PC-3 (cell line): ENCODE measurements around the gene TAP1. TPM values are rescaled to one million over a fixed set of nuclear protein-coding genes. Genes with fewer than 3 reads are reported as not detected.

Experiments used
- ATAC-seq: fragments of 200-7000 bp; cut with Tn5 transposase; 2 replicates; pipeline ENCODE4 v1.9.1; 2020; ENCODE audit warnings: mild to moderate bottlenecking, moderate library complexity
- BruUV-seq: library from RNA; stranded (reverse); fragments of 400-500 nt; replicated peaks from 2 replicates; lab custom pipeline; 2021; lab: Mats Ljungman, UMichigan
- CTCF ChIA-PET: fragments of 300-600 bp; sonication (Branson Sonifier 250); formaldehyde crosslinking; loops from one replicate; lab custom pipeline; 2022; ENCODE audit warnings: antibody characterized with exemption; lab: Charles Lee
- POLR2A ChIA-PET: fragments of 300-600 bp; sonication (Branson Sonifier 250); formaldehyde crosslinking; loops from one replicate; lab custom pipeline; 2022; ENCODE audit warnings: antibody characterized with exemption; ENCODE audit not compliant: unreplicated experiment; lab: Charles Lee
- DNase-seq: peaks from one replicate; pipeline ENCODE4 v3.0.0-alpha.2; 2015
- H2AFZ ChIP-seq: fragments of 300-600 bp; sonication (generic); 2 replicates; pipeline ENCODE4 v1.6.0; 2016; ENCODE audit warnings: antibody characterized with exemption, low read length
- H3F3A ChIP-seq: fragments of 300-600 bp; sonication (generic); one replicate; pipeline ENCODE4 v1.6.0; 2017; ENCODE audit warnings: antibody characterized with exemption, low read length, control low read depth, mild to moderate bottlenecking; ENCODE audit not compliant: unreplicated experiment
- H3K27ac ChIP-seq: fragments of 300-600 bp; sonication (generic); 2 replicates; pipeline ENCODE4 v1.5.1; 2016; ENCODE audit warnings: mild to moderate bottlenecking, low read length
- H3K27me3 ChIP-seq: fragments of 300-600 bp; sonication (generic); 2 replicates; pipeline ENCODE4 v1.6.1; 2016; ENCODE audit warnings: low read length, mixed read lengths
- H3K36me3 ChIP-seq: fragments of 300-600 bp; sonication (generic); 2 replicates; pipeline ENCODE4 v1.6.1; 2016; ENCODE audit warnings: low read depth, mixed run types, low read length, mixed read lengths
- H3K4me1 ChIP-seq: fragments of 300-600 bp; sonication (generic); 2 replicates; pipeline ENCODE4 v1.5.1; 2016; ENCODE audit warnings: low read length; ENCODE audit not compliant: insufficient read depth
- H3K4me2 ChIP-seq: fragments of 300-600 bp; sonication (generic); 2 replicates; pipeline ENCODE4 v1.6.0; 2016; ENCODE audit warnings: low read length
- H3K4me3 ChIP-seq: fragments of 300-600 bp; sonication (generic); 2 replicates; pipeline ENCODE4 v1.5.1; 2016; ENCODE audit warnings: mild to moderate bottlenecking, low read length, mixed read lengths
- H3K79me2 ChIP-seq: fragments of 300-600 bp; sonication (generic); 2 replicates; pipeline ENCODE4 v1.6.1; 2017; ENCODE audit warnings: low read length, mixed read lengths
- H3K9ac ChIP-seq: fragments of 300-600 bp; sonication (generic); 2 replicates; pipeline ENCODE4 v1.6.0; 2016; ENCODE audit warnings: mild to moderate bottlenecking, low read length
- H3K9me2 ChIP-seq: fragments of 300-600 bp; sonication (generic); replicated peaks from 2 replicates; pipeline ENCODE4 v1.6.1; 2016; ENCODE audit warnings: mixed run types, low read length, mixed read lengths
- H3K9me3 ChIP-seq: fragments of 300-600 bp; sonication (generic); 2 replicates; pipeline ENCODE4 v1.6.1; 2016; ENCODE audit warnings: low read length, mixed read lengths
- H4K20me1 ChIP-seq: fragments of 300-600 bp; sonication (generic); 2 replicates; pipeline ENCODE4 v1.6.1; 2016; ENCODE audit warnings: low read length, mixed read lengths
- EZH2 ChIP-seq: fragments of 300-600 bp; sonication (generic); IDR thresholded peaks from one replicate; pipeline ENCODE4 v1.6.1; 2017; ENCODE audit warnings: antibody characterized with exemption, mild to moderate bottlenecking, low read length; ENCODE audit not compliant: unreplicated experiment
- EZH2phosphoT487 ChIP-seq: fragments of 300-600 bp; sonication (generic); IDR thresholded peaks from 2 replicates; pipeline ENCODE4 v1.6.1; 2018; ENCODE audit warnings: mild to moderate bottlenecking, antibody characterized with exemption, low read length, borderline replicate concordance
- intact Hi-C: fragments of 100-400 bp; cut with micrococcal nuclease; formaldehyde crosslinking; loops from 2 replicates; pipeline ENCODE4 v1.9.0; 2023
- total RNA-seq: library from RNA; depleted of rRNA; stranded (reverse); fragments of >200 nt; gene quantifications from 2 replicates; pipeline ENCODE4 v1.2.3, GENCODE V29; 2014
- TF ChIP-seq, protein P1 (sequence below): fragments of 300-600 bp; sonication (generic); conservative IDR thresholded peaks from 2 replicates; pipeline ENCODE4 v1.5.1; 2017; ENCODE audit warnings: antibody characterized with exemption, low read depth, mild to moderate bottlenecking, low read length

TAP1 gene
- total RNA-seq, 1 experiment from 2014 or later: 15.8 TPM

DNA sequence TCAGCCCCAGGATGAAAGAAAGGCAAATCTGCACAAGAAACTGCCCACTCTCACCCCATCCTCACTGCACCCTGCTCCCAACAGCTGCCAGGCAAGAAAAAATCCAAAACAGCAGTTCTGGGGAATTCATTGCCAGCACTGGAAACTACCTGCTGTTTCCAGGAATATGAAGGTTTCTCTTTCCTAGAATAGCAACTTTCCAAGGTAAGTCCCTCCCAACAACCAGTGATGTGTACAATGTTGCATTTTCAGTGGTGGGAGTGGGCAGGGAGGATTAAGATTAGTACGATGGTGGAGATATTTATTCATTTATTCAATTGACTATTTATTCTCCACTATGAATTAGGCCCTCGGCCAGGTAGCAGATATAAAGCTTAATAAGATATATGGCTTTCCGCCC lies 26.5 kb downstream of the TAP1 start:
- no peaks in the 10 kb centered on the region for H3K9me3 ChIP-seq
- no peak overlapping the region for H3K9ac ChIP-seq
- H3K36me3 ChIP-seq: peaks cover 11% of the 10 kb centered on the region
- DNase-seq: no peak
- no peak for ATAC-seq
- no peak overlapping the region for H3K27ac ChIP-seq
- H3K4me2 ChIP-seq: no peak overlapping the region
- H4K20me1 ChIP-seq: no peaks in the 10 kb centered on the region
- intact Hi-C loops: no loop called here
- H3F3A ChIP-seq: no peaks in the 10 kb centered on the region
- TF ChIP-seq EZH2phosphoT487: no peak
- TF ChIP-seq, protein P1, sequence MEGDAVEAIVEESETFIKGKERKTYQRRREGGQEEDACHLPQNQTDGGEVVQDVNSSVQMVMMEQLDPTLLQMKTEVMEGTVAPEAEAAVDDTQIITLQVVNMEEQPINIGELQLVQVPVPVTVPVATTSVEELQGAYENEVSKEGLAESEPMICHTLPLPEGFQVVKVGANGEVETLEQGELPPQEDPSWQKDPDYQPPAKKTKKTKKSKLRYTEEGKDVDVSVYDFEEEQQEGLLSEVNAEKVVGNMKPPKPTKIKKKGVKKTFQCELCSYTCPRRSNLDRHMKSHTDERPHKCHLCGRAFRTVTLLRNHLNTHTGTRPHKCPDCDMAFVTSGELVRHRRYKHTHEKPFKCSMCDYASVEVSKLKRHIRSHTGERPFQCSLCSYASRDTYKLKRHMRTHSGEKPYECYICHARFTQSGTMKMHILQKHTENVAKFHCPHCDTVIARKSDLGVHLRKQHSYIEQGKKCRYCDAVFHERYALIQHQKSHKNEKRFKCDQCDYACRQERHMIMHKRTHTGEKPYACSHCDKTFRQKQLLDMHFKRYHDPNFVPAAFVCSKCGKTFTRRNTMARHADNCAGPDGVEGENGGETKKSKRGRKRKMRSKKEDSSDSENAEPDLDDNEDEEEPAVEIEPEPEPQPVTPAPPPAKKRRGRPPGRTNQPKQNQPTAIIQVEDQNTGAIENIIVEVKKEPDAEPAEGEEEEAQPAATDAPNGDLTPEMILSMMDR: no peak
- no peak for TF ChIP-seq EZH2
- CTCF ChIA-PET: interaction anchor here (1.6 kb wide), 1 partner anchor 11 kb away, joined by 10 read pairs; the partner anchor contains the start of gene TAP2
- H3K4me1 ChIP-seq: no peaks in the 10 kb centered on the region
- no peaks in the 10 kb centered on the region for H3K79me2 ChIP-seq
- BruUV-seq: no TSS peak
- H2AFZ ChIP-seq: no peak overlapping the region
- POLR2A ChIA-PET: no interaction called here
- no peak overlapping the region for H3K4me3 ChIP-seq
- H3K9me2 ChIP-seq: no peaks in the 10 kb centered on the region
- no peaks in the 10 kb centered on the region for H3K27me3 ChIP-seq

DNA sequence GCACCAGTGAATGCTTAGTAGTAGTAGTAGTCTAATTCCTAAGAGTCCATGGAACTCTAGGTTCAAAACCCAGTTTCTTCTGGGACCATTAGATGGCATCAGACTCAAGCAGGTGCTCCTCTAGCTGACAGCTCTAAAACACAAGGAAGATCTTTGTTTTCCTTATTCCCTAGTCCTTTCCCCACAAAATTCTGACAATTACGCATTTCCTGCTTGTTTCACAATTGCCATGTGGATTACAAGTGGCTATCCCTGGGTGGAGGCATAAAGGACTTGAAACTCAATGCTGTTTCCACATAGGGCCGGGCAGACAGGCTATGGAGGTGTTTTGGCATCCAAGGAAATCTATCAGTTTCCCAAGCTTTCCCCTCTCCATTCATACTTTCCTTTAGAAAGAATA lies 27.5 kb downstream of the TAP1 start:
- no peak overlapping the region for H3K4me2 ChIP-seq
- DNase-seq (peak; percentile 54), ATAC-seq (peak; percentile 77)
- no peaks in the 10 kb centered on the region for H3K79me2 ChIP-seq
- peaks cover 5% of the 10 kb centered on the region for H3K36me3 ChIP-seq
- CTCF ChIA-PET: interaction anchor here (0.5 to 1.6 kb wide), 4 partner anchors 12 to 286 kb away, joined by 3 to 15 read pairs (median 6); partner anchors contain the start of gene TAP2
- BruUV-seq: no TSS peak
- no peaks in the 10 kb centered on the region for H4K20me1 ChIP-seq
- no peak overlapping the region for H2AFZ ChIP-seq
- H3K4me1 ChIP-seq: no peaks in the 10 kb centered on the region
- intact Hi-C loops: loop anchor here (1.0 kb wide), 1 partner anchor 42 kb away; no protein-coding TSS in a partner anchor
- H3K27ac ChIP-seq: no peak overlapping the region
- no peaks in the 10 kb centered on the region for H3F3A ChIP-seq
- H3K4me3 ChIP-seq: no peak overlapping the region
- POLR2A ChIA-PET: interaction anchor here (1.0 kb wide), 1 partner anchor 12 kb away, joined by 5 read pairs; the partner anchor contains the start of gene TAP2
- TF ChIP-seq EZH2 (no peak), EZH2phosphoT487 (no peak)
- TF ChIP-seq, protein P1: peak; percentile 60
- no peaks in the 10 kb centered on the region for H3K9me2 ChIP-seq
- H3K27me3 ChIP-seq: no peaks in the 10 kb centered on the region
- H3K9ac ChIP-seq: no peak overlapping the region
- no peaks in the 10 kb centered on the region for H3K9me3 ChIP-seq

DNA sequence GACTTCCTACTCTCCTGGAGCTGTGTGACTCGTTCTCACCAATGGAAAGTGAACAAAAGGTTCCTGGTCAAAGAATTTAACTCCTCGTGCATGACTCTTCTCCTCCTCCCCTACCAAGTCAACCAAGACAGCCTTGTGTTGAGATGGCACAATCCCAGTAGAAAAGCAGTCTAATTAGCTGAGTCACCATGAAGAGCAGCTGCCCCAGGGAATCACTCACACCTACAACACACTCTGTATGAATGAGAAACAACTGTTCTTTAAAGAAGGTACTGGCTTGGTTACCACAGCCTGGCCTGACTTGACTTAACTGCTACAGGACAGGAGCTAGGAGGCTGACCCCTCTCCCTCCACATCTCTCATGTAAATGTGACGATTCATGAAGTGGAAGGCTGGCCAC lies 33.8 kb downstream of the TAP1 start:
- Histone ChIP-seq H3K79me2 (no peaks in the 10 kb centered on the region), H2AFZ (no peak overlapping the region), H3K36me3 (no peaks in the 10 kb centered on the region), H3K4me3 (no peak overlapping the region), H3K4me1 (peaks cover 18% of the 10 kb centered on the region), H3F3A (no peaks in the 10 kb centered on the region), H4K20me1 (no peaks in the 10 kb centered on the region), H3K9ac (no peak overlapping the region), H3K27ac (no peak overlapping the region), H3K27me3 (no peaks in the 10 kb centered on the region), H3K4me2 (no peak overlapping the region), H3K9me3 (no peaks in the 10 kb centered on the region), H3K9me2 (no peaks in the 10 kb centered on the region)
- ChIA-PET CTCF (interaction anchor here (0.5 kb wide), 1 partner anchor 419 kb away, joined by 14 read pairs; no protein-coding TSS in a partner anchor), POLR2A (no interaction called here)
- peak; percentile 38 for ATAC-seq
- TF ChIP-seq, protein P1: no peak
- TF ChIP-seq EZH2phosphoT487 (no peak), EZH2 (no peak)
- no TSS peak for BruUV-seq
- intact Hi-C loops: no loop called here
- DNase-seq: peak; percentile 46
